ENCODE data around the gene PRR15L. TPM values are rescaled to one million over a fixed set of nuclear protein-coding genes. Genes with fewer than 3 reads are reported as not detected.
"Not testable (repeated sequence)": the region's sequence is repeated elsewhere in the genome, so short reads cannot be mapped to it uniquely, and the experiment has no call there.

The PRR15L gene
- total RNA-seq, 3 donors from 2014 or later = 38.7 to 105 TPM; not detected in 1

DNA sequence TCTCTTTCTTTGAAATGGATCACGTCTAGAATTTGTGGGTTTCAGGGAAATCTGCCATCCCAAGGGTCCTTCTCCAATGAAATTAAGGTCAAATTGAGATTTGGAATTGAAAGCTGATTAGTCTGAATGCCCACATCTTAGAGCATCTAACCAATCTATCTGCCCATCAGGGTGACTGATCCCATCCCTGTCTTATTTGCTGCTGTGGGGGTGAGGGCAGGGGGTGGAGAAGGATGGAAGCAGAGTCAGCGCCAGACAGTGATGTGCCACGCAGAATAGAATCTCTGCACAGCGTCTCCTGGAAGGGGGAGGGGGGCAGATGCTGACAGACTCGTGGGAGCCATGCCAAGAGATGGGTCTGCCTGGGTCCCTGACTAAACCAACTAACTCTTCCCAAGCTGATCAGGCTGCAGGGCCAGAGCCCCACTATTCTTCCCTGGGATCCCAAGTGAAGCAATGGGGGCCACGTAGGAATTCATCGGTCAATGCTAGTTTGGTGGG lies 45.3 kb upstream of the PRR15L start:
- no peaks in the 10 kb centered on the region for H3K9me3 ChIP-seq
- H3K27me3 ChIP-seq = no peaks in the 10 kb centered on the region
- DNase-seq (ENCODE audit: low spot score in 2 of 2) = no peak
- no peaks in the 10 kb centered on the region for H3K36me3 ChIP-seq
- no peaks in the 10 kb centered on the region for H3K4me1 ChIP-seq
- peak overlapping the region; percentile 84 to 92 for H3K27ac ChIP-seq
- no peak overlapping the region for H3K4me3 ChIP-seq
- intact Hi-C loops (cut with DNase I; ENCODE audit: low total_unique reads) = no loop called here
- TF ChIP-seq, protein P1, sequence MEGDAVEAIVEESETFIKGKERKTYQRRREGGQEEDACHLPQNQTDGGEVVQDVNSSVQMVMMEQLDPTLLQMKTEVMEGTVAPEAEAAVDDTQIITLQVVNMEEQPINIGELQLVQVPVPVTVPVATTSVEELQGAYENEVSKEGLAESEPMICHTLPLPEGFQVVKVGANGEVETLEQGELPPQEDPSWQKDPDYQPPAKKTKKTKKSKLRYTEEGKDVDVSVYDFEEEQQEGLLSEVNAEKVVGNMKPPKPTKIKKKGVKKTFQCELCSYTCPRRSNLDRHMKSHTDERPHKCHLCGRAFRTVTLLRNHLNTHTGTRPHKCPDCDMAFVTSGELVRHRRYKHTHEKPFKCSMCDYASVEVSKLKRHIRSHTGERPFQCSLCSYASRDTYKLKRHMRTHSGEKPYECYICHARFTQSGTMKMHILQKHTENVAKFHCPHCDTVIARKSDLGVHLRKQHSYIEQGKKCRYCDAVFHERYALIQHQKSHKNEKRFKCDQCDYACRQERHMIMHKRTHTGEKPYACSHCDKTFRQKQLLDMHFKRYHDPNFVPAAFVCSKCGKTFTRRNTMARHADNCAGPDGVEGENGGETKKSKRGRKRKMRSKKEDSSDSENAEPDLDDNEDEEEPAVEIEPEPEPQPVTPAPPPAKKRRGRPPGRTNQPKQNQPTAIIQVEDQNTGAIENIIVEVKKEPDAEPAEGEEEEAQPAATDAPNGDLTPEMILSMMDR (IDR thresholded peaks at IDR 0.05) = no peak
- TF ChIP-seq POLR2AphosphoS5 (IDR thresholded peaks at IDR 0.05) = no peak
- TF ChIP-seq POLR2A (IDR thresholded peaks at IDR 0.05) = no peak

GRCh38 chr17:48002266-48002915 lies 44.7 kb upstream of the PRR15L start:
- no peak overlapping the region for H3K4me3 ChIP-seq
- peak overlapping the region; percentile 84 to 92 for H3K27ac ChIP-seq
- no peaks in the 10 kb centered on the region for H3K27me3 ChIP-seq
- no peaks in the 10 kb centered on the region for H3K9me3 ChIP-seq
- no peak for DNase-seq (ENCODE audit: low spot score in 2 of 2)
- intact Hi-C loops (cut with DNase I; ENCODE audit: low total_unique reads) = no loop called here
- no peaks in the 10 kb centered on the region for H3K4me1 ChIP-seq
- TF ChIP-seq, protein P1 (IDR thresholded peaks at IDR 0.05) = no peak
- TF ChIP-seq POLR2A (IDR thresholded peaks at IDR 0.05) = no peak
- no peaks in the 10 kb centered on the region for H3K36me3 ChIP-seq

- H3K4me3 ChIP-seq; H3K9me3 ChIP-seq; DNase-seq (ENCODE audit: low spot score in 2 of 2); H3K36me3 ChIP-seq; H3K4me1 ChIP-seq; intact Hi-C loops (cut with DNase I; ENCODE audit: low total_unique reads); H3K27me3 ChIP-seq: not testable (repeated sequence)
- peak overlapping the region; percentile 84 to 92 for H3K27ac ChIP-seq
These were observed 44.0 kb upstream of the PRR15L start for GRCh38 chr17:48001657-48002056.

DNA sequence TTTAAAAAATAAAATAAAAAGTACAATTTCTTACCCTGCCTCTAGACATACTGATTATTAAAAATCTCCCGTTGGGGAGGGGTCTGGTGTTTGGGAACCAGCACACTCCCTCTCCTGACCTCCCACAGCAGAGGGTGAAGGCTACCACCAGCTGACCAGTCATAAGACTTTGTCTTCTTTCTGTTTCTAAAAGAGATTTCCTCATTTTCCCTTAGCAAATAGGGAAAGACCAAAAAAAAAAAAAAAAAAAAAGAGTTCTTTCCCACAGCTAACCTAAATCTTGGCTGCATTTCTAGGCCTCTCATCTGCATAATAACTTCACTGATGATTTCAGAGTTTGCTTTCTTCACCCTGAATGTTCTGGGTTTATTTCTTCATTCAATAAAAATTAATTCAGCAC lies 43.5 kb upstream of the PRR15L start:
- H3K9me3 ChIP-seq = no peaks in the 10 kb centered on the region
- no peaks in the 10 kb centered on the region for H3K36me3 ChIP-seq
- DNase-seq (ENCODE audit: low spot score in 2 of 2) = no peak
- H3K4me1 ChIP-seq = no peaks in the 10 kb centered on the region
- intact Hi-C loops (cut with DNase I; ENCODE audit: low total_unique reads) = no loop called here
- H3K27me3 ChIP-seq = no peaks in the 10 kb centered on the region
- H3K4me3 ChIP-seq = no peak overlapping the region
- TF ChIP-seq POLR2AphosphoS5 (IDR thresholded peaks at IDR 0.05) (no peak), POLR2A (IDR thresholded peaks at IDR 0.05) (no peak)
- TF ChIP-seq, protein P1 (IDR thresholded peaks at IDR 0.05) = no peak
- H3K27ac ChIP-seq = no peak overlapping the region

DNA sequence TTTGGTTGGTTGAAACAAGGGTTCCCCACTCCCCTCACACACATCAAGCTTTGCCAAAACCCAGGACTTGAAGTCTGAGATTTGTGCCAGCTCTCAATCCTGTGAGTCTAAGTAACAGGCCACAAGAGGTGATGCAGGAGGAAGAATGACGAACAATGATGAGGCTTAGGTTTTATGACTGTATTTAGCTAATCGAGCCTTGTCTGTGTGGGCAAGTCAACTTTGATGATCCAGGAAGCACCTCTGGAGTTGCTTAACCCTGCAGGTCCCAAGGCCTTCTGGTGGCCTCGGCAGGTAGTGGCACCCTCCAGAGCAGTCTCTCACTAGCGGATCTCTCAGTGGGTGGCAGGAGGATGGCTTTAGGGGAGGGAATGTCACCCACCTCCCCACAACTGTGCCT lies 41.9 kb upstream of the PRR15L start:
- no peaks in the 10 kb centered on the region for H3K27me3 ChIP-seq
- H3K9me3 ChIP-seq = no peaks in the 10 kb centered on the region
- no peaks in the 10 kb centered on the region for H3K4me1 ChIP-seq
- H3K36me3 ChIP-seq = no peaks in the 10 kb centered on the region
- no peak overlapping the region for H3K4me3 ChIP-seq
- intact Hi-C loops (cut with DNase I; ENCODE audit: low total_unique reads) = no loop called here
- H3K27ac ChIP-seq = no peak overlapping the region
- no peak for DNase-seq (ENCODE audit: low spot score in 2 of 2)
- TF ChIP-seq POLR2AphosphoS5 (IDR thresholded peaks at IDR 0.05) = no peak
- TF ChIP-seq, protein P1 (IDR thresholded peaks at IDR 0.05) = no peak
- no peak for TF ChIP-seq POLR2A (IDR thresholded peaks at IDR 0.05)

Data from breast epithelium (tissue), 4 donors.